Spleen (tissue), 11 donors: ENCODE measurements around the gene ZMYND19. TPM values are rescaled to one million over a fixed set of nuclear protein-coding genes. Genes with fewer than 3 reads are reported as not detected.
A peak's percentile ranks its signal among the peaks of the same experiment; 100 is the strongest.

Source experiments
- DNase-seq: peaks from one replicate; pipeline ENCODE4 v3.0.0-alpha.2; 2020
- H3K27ac ChIP-seq, 8 donors: fragments of 200-600 bp; sonication (generic) in 7 of 8; 1 replicate in 4 of 8; 2 replicates in 4 of 8; pipeline versions ENCODE4 v1.5.0 to v1.8.0; 2016 to 2021; ENCODE audit warnings: inconsistent platforms in 4 of 8, mild to moderate bottlenecking in 4 of 8, moderate library complexity in 1 of 8
- H3K27me3 ChIP-seq, 7 donors: fragments of 200-600 bp; sonication (generic) in 6 of 7; replicated peaks in 1 of 7; 1 replicate in 4 of 7; 2 replicates in 3 of 7; pipeline versions ENCODE4 v1.5.0 to v1.8.0; 2016 to 2021; ENCODE audit warnings: inconsistent platforms in 3 of 7, mild to moderate bottlenecking in 1 of 7
- H3K36me3 ChIP-seq, 6 donors: fragments of 200-600 bp; sonication (generic) in 5 of 6; 1 replicate in 4 of 6; 2 replicates in 2 of 6; pipeline versions ENCODE4 v1.5.0 to v1.8.0; 2016 to 2021; ENCODE audit warnings: inconsistent platforms in 2 of 6
- H3K4me1 ChIP-seq, 6 donors: fragments of 200-600 bp; sonication (generic) in 5 of 6; 1 replicate in 3 of 6; 2 replicates in 3 of 6; pipeline versions ENCODE4 v1.5.0 to v1.8.0; 2016 to 2021; ENCODE audit warnings: inconsistent platforms in 3 of 6
- H3K4me3 ChIP-seq, 8 donors: fragments of 200-600 bp; sonication (generic) in 7 of 8; 1 replicate in 4 of 8; 2 replicates in 4 of 8; pipeline versions ENCODE4 v1.5.0 to v1.8.0; 2016 to 2021; ENCODE audit warnings: inconsistent platforms in 4 of 8, mild to moderate bottlenecking in 4 of 8, moderate library complexity in 2 of 8
- H3K9me3 ChIP-seq, 8 donors: fragments of 200-600 bp; sonication (generic) in 7 of 8; 1 replicate in 4 of 8; 2 replicates in 4 of 8; pipeline versions ENCODE4 v1.5.0 to v1.8.0; 2016 to 2021; ENCODE audit warnings: inconsistent platforms in 4 of 8
- POLR2A ChIP-seq, 3 donors: fragments of 450-650 bp; IDR thresholded peaks; one replicate each; pipeline ENCODE4 v1.5.1; 2017; ENCODE audit warnings: antibody characterized with exemption in 3 of 3, mild to moderate bottlenecking in 1 of 3
- POLR2AphosphoS5 ChIP-seq, 3 donors: sonication (generic); formaldehyde crosslinking; IDR thresholded peaks; one replicate each; pipeline ENCODE4 v1.5.1; 2017; ENCODE audit warnings: antibody characterized with exemption in 3 of 3
- WGBS, 5 donors: extraction: QIAGEN DNeasy Blood & Tissue Kit in 3 of 5; methylation state at CpG; one replicate each; pipeline versions ENCODE4 v1.1.5 to v1.1.7; 2013 to 2018; 5-methylcytosine and 5-hydroxymethylcytosine counted together
- intact Hi-C: fragments of 100-400 bp; cut with DNase I; formaldehyde crosslinking; loops from one replicate; pipeline ENCODE4 v1.15.0; 2023; ENCODE audit warnings: low total_unique reads
- polyA plus RNA-seq, 3 donors: library from polyadenylated mRNA; stranded (reverse); fragments of 200-250 nt; gene quantifications; one replicate each; pipeline ENCODE4 v1.2.1, GENCODE V29; 2013
- total RNA-seq, 7 donors: library from RNA; depleted of rRNA in 3 of 7; stranded (reverse); fragments of >200 nt in 3 of 7; fragmentation: NEBNext Ultra II Directional in 4 of 7; extraction: Animal tissue kit (Norgen Biotek cat#: 25700) in 4 of 7; gene quantifications; one replicate each; pipeline versions ENCODE4 v1.1.0 to v1.2.1, GENCODE V29; 2016 to 2021
- TF ChIP-seq, protein P1 (sequence below), 11 experiments: fragments of 200-600 bp in 7 of 11; fragments of 450-650 bp in 4 of 11; sonication (generic) in 4 of 11; IDR thresholded peaks in 8 of 11; conservative IDR thresholded peaks in 3 of 11; 1 replicate in 7 of 11; 2 replicates in 4 of 11; pipeline versions ENCODE4 v1.4.0 to v1.8.0; 2016 to 2021; ENCODE audit warnings: antibody characterized with exemption in 11 of 11, inconsistent platforms in 4 of 11, mild to moderate bottlenecking in 1 of 11
- donor health status: healthy with polysubstance abuse.
- donor health status: DM: no; HTN: no; CAD: no; lungs with moderate emphysema.
- donor health status: DM: no; HTN: no; CAD: no.
- donor health status: Bipolar disorder and iron deficiency.
- donor health status: healthy.
- donor health status: DM: no; HTN: no; CAD: no.
- donor health status: DM: yes; HTN: yes; CAD: no.

The ZMYND19 gene
- total and polyA plus RNA-seq, 10 donors: 12.7 to 24.1 (median 16.3) TPM

DNA sequence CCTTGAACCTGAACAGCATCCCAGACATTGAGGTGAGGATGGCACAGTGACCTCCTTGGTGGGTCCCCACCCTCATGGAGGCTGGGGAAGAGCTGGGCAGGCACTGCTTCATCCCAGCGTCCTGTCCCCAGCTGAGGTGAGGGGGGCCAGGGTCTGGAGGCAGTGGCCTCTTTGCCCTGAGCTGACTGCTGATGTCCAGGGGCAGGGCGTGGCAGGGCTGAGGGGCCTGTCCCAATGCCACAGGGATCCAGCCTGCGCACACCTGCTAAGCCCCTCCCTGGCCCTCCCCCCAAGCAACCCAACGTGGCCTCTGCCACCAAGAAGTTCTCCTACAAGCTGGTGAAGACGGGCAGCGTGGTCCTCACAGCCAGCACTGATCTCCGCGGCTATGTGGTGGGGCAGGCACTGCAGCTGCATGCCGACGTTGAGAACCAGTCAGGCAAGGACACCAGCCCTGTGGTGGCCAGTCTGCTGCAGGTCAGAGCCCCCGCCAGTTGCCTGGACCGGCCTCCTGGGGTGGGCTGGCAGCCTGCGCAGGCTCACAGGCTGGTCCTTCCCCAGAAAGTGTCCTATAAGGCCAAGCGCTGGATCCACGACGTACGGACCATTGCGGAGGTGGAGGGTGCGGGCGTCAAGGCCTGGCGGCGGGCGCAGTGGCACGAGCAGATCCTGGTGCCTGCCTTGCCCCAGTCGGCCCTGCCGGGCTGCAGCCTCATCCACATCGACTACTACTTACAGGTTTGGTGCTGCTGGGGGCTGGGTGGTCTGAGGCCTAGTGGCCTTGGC lies 23.6 kb upstream of the ZMYND19 start:
- intact Hi-C loops: no loop called here
- Histone ChIP-seq H3K27me3 (no peaks in the 10 kb centered on the region), H3K36me3 (peaks cover 0 to 60% (median 29%) of the 10 kb centered on the region in 6 donors), H3K27ac (no peak overlapping the region), H3K9me3 (no peaks in the 10 kb centered on the region), H3K4me3 (no peak overlapping the region), H3K4me1 (peaks cover 20 to 75% (median 52%) of the 10 kb centered on the region in 6 donors)
- 81 to 96% (median 92%) methylated on average over 10 to 27 of the region's 27 CpGs for whole genome bisulfite sequencing, 5 donors
- no peak for DNase-seq
- TF ChIP-seq POLR2A (IDR thresholded peaks at IDR 0.05) (no peak), POLR2AphosphoS5 (IDR thresholded peaks at IDR 0.05) (peak in 2 of 3 donors; percentile 23 to 53)
- TF ChIP-seq, protein P1, sequence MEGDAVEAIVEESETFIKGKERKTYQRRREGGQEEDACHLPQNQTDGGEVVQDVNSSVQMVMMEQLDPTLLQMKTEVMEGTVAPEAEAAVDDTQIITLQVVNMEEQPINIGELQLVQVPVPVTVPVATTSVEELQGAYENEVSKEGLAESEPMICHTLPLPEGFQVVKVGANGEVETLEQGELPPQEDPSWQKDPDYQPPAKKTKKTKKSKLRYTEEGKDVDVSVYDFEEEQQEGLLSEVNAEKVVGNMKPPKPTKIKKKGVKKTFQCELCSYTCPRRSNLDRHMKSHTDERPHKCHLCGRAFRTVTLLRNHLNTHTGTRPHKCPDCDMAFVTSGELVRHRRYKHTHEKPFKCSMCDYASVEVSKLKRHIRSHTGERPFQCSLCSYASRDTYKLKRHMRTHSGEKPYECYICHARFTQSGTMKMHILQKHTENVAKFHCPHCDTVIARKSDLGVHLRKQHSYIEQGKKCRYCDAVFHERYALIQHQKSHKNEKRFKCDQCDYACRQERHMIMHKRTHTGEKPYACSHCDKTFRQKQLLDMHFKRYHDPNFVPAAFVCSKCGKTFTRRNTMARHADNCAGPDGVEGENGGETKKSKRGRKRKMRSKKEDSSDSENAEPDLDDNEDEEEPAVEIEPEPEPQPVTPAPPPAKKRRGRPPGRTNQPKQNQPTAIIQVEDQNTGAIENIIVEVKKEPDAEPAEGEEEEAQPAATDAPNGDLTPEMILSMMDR (IDR thresholded peaks at IDR 0.05 in 8 of 11, conservative IDR thresholded peaks at IDR 0.05 in 3 of 11): no peak

DNA sequence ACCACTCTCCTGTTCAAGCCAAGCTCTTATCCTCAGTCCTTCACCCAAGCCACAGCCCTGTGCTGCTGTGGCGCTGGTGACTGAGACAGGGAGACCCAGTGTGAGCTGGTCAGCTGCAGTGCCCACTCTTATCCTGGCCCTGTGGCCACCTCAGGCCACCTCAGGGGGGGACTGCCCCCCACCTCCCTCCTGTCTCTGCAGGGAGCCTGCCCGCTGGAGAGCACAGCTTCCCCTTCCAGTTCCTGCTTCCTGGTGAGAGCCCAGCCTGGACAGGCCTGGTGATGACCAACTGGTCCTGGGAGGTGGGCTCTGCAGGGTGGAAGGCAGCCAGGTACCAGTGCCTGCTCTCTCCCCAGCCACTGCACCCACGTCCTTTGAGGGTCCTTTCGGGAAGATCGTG lies 22.9 kb upstream of the ZMYND19 start:
- Histone ChIP-seq H3K27me3 (no peaks in the 10 kb centered on the region), H3K27ac (peak overlapping the region in 2 of 8 donors; percentile 42 to 56), H3K36me3 (peaks cover 0 to 67% (median 29%) of the 10 kb centered on the region in 6 donors), H3K4me3 (no peak overlapping the region), H3K9me3 (no peaks in the 10 kb centered on the region), H3K4me1 (peaks cover 20 to 80% (median 57%) of the 10 kb centered on the region in 6 donors)
- 81 to 86% (median 82%) methylated on average over 5 of the region's 5 CpGs for WGBS, 5 donors
- peak in 1 of 3 donors; percentile 3 for TF ChIP-seq POLR2AphosphoS5 (IDR thresholded peaks at IDR 0.05)
- no peak for TF ChIP-seq POLR2A (IDR thresholded peaks at IDR 0.05)
- DNase-seq: no peak
- intact Hi-C loops: no loop called here

DNA sequence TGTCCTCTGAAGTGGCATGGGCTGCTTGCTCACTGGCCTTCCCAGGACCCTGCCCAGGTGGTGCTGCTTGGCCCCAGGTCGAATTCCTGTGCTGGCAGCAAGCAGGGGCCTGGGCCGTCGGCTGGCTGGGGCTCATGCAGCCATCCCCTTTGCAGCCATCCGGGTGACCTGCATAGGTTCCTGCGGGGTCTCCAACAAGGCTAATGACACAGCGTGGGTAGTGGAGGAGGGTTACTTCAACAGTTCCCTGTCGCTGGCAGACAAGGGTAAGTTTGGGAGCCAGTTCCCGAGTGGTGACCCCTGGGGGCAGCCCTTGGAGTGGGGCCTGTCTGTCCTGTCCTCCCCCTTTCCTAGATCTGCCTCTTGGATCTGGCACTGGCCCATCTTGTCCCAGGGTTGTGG lies 22.4 kb upstream of the ZMYND19 start:
- Histone ChIP-seq H3K27me3 (no peaks in the 10 kb centered on the region), H3K4me3 (no peak overlapping the region), H3K36me3 (peaks cover 0 to 70% (median 29%) of the 10 kb centered on the region in 6 donors), H3K4me1 (peaks cover 17 to 80% (median 57%) of the 10 kb centered on the region in 6 donors), H3K27ac (peak overlapping the region in 3 of 8 donors; percentile 21 to 61 (median 56)), H3K9me3 (no peaks in the 10 kb centered on the region)
- TF ChIP-seq POLR2AphosphoS5 (IDR thresholded peaks at IDR 0.05): peak in 1 of 3 donors; percentile 24
- no peak for TF ChIP-seq POLR2A (IDR thresholded peaks at IDR 0.05)
- intact Hi-C loops: no loop called here
- DNase-seq: no peak
- 70 to 83% (median 80%) methylated on average over 8 of the region's 8 CpGs for WGBS, 5 donors

DNA sequence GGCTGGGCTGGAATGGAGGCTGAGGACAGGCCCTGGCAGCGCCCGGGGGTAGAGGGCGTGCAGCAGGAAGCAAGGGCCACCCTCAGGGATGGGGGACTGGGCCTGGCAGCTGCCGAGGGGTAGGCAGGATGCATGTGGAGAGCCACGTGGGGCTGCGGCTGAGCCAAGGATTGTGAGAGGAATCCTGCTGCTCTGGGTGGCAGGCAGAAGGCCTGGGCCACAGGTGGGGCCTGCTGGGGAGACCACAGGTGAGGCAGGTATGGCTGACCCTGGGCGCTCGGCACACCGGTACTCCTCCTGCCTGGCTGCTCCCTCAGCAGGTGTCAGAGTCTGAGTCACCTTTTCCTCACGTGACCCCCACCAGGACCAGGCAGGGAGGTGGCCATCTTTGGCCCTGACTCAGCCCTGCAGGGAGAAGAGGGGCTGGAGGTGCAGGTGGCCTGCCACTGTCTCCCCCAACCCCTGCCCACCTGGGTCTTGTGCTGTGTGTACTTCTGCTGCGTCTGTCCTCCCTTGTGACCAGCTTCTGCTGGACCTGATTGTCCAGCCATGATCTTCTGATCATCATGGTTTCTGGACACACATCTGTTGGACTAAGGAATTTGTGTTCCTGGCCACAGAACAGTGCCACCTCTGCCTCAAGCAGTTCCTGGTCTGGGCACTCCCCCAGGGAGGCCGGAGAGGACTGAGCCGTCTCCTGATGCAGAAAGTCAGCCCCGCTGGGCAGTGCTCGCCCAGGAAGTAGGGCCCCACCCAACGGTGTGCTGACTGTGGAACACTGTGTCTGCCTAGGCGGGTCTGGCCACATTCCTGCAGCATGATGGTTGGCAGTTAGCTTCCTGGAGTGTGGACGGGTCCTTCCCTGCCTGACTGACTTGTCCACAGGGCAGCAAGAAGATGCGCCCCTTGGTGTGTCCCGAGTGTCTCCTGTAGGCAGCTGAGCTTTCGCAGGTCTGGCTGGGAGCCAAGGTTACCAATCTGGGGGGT lies 21.6 kb upstream of the ZMYND19 start:
- Histone ChIP-seq H3K4me3 (no peak overlapping the region), H3K4me1 (peaks cover 20 to 80% (median 57%) of the 10 kb centered on the region in 6 donors), H3K27me3 (no peaks in the 10 kb centered on the region), H3K27ac (peak overlapping the region in 4 of 8 donors; percentile 9 to 61 (median 38)), H3K9me3 (no peaks in the 10 kb centered on the region), H3K36me3 (peaks cover 0 to 63% (median 29%) of the 10 kb centered on the region in 6 donors)
- 41 to 54% (median 44%) methylated on average over 18 to 21 of the region's 21 CpGs for WGBS, 5 donors
- intact Hi-C loops: no loop called here
- DNase-seq: no peak
- TF ChIP-seq POLR2AphosphoS5 (IDR thresholded peaks at IDR 0.05) (peak; percentile 35 to 70 (median 60)), POLR2A (IDR thresholded peaks at IDR 0.05) (no peak)

DNA sequence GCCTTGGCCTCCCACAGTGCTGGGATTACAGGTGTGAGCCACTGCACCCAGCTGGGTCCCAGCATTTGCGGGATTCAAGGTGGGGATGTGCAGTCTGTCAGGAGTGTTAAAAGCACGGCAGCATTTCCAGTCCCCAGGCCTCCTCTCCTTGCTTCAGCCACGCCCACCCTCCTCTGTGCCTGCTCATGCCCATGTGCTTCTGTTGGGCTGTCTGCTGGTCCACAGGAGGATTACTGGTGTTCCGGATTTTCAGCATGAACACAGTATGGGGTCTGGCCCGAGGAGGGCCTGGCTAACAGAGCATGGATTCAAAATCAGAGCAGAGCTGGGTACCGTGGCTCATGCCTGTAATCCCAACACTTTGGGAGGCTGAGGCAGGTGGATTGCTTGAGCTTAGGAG lies 20.6 kb upstream of the ZMYND19 start:
- peaks cover 27 to 81% (median 59%) of the 10 kb centered on the region in 6 donors for H3K4me1 ChIP-seq
- intact Hi-C loops: no loop called here
- no peaks in the 10 kb centered on the region for H3K27me3 ChIP-seq
- H3K4me3 ChIP-seq: no peak overlapping the region
- TF ChIP-seq POLR2A (IDR thresholded peaks at IDR 0.05) (no peak), POLR2AphosphoS5 (IDR thresholded peaks at IDR 0.05) (no peak)
- TF ChIP-seq, protein P1 (IDR thresholded peaks at IDR 0.05 in 8 of 11, conservative IDR thresholded peaks at IDR 0.05 in 3 of 11): no peak
- H3K27ac ChIP-seq: peak overlapping the region in 2 of 8 donors; percentile 56 to 61
- WGBS, 5 donors: 85 to 90% (median 88%) methylated on average over 5 to 6 of the region's 6 CpGs
- peaks cover 0 to 53% (median 29%) of the 10 kb centered on the region in 6 donors for H3K36me3 ChIP-seq
- DNase-seq: no peak
- H3K9me3 ChIP-seq: no peaks in the 10 kb centered on the region
